ENCODE results near the gene PTPRN2. TPM values are rescaled to one million over a fixed set of nuclear protein-coding genes. Genes with fewer than 3 reads are reported as not detected.

PTPRN2 gene
- polyA plus RNA-seq, 3 donors from 2014 or later: 1.9 to 3.7 (median 2.2) TPM

- Mint-ChIP-seq H3K4me1 (peaks cover 8 to 9% of the 10 kb centered on the region in 2 donors), H3K4me3 (no peak overlapping the region), H3K9me3 (no peaks in the 10 kb centered on the region), H3K27me3 (ENCODE audit: low read depth in 3 of 3) (peaks cover 3 to 10% (median 7%) of the 10 kb centered on the region in 3 donors), H3K27ac (no peak overlapping the region), H3K36me3 (no peaks in the 10 kb centered on the region)
- no peak for DNase-seq
Measured at GRCh38 chr7:157615852-157616251, 971.8 kb downstream of the PTPRN2 start.

DNA sequence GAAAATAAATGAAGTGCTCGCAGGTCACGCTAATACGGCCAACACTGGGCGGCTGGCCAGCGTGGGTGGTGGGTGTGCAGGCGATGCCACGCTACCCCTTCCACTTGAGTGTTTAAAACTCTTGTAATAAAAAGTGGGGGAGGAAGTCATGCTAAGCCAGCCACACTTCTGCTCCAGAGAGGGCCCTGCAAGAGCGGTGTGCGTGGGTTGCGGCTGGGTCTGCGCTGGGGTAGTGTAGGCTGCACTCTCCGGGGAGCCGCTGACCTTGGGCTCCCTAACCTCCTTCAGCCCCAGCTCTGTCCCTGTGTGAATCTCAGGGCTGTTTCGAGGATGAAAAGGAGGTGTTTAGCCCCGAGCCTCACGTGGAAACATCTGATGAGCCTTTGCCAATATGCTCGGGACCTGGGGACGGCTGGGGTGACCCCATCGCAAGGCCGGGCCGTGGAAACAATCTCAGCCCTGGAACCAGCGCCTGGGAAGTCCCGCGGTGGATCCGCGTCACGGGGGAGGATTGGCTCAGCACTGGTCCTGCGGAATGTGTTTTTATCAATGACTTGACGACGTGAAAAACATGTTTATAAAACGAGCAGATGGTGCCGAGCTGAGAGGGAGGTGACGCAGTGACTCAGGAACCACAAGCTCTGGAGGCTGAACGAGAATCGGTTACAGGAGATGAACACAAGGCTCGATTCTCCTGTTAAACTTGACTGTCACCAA lies 972.4 kb downstream of the PTPRN2 start:
- peaks cover 8 to 9% of the 10 kb centered on the region in 2 donors for H3K4me1 Mint-ChIP-seq
- H3K9me3 Mint-ChIP-seq: peaks cover 0 to 3% (median 0%) of the 10 kb centered on the region in 6 donors
- H3K4me3 Mint-ChIP-seq: peak overlapping the region in 2 of 5 donors; percentile 26 to 42
- H3K27ac Mint-ChIP-seq: no peak overlapping the region
- no peak for DNase-seq
- H3K27me3 Mint-ChIP-seq (ENCODE audit: low read depth in 3 of 3): peaks cover 3 to 7% (median 7%) of the 10 kb centered on the region in 3 donors
- no peaks in the 10 kb centered on the region for H3K36me3 Mint-ChIP-seq

GRCh38 chr7:157614457-157615020 lies 973.1 kb downstream of the PTPRN2 start:
- Mint-ChIP-seq H3K4me1 (peaks cover 8 to 9% of the 10 kb centered on the region in 2 donors), H3K27me3 (ENCODE audit: low read depth in 3 of 3) (peaks cover 3 to 7% (median 6%) of the 10 kb centered on the region in 3 donors), H3K9me3 (peaks cover 0 to 3% (median 0%) of the 10 kb centered on the region in 6 donors), H3K4me3 (peak overlapping the region in 4 of 5 donors; percentile 26 to 65 (median 64)), H3K36me3 (no peaks in the 10 kb centered on the region), H3K27ac (peak overlapping the region in 2 of 6 donors; percentile 25 to 52)
- no peak for DNase-seq

DNA sequence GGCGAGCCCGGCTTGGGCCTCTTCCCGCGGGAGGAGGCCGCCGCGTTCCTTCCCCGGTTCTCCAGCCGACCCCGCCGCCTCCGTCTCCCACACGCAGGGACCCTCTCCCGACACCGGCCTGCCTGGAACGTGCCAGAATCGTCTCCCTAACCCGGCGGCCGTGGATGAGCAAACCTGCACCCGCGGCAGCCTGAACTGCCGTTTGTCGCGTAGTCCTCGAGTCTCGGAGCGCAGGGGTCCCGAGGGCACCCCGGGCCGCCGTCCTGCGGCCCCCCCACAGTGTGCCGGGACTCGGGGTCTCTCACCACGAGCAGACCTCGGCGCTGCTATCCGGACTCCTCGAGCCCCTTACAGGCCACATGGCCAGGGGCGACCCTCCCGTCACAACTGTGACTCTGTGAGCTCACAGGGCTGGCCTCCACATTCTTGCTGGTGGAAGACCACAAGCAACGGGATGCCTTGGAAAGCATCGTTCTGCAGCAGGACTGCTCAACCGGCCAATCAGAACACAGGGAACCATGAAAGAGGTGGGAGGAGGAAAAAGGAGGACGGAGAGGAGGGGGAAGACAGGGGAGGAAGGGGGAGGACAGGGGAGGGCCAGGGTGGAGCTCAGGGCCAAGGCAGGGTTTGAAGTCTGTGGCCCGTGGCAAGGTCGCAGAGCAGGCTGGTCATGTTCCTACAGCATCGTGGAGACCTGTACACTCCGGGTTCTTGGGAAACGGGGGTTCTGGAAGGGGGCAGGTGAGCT lies 973.9 kb downstream of the PTPRN2 start:
- Mint-ChIP-seq H3K4me3 (peak overlapping the region in 4 of 5 donors; percentile 64 to 88 (median 64)), H3K27ac (peak overlapping the region in 2 of 6 donors; percentile 13 to 25), H3K36me3 (no peaks in the 10 kb centered on the region), H3K27me3 (ENCODE audit: low read depth in 3 of 3) (peaks cover 3 to 7% (median 4%) of the 10 kb centered on the region in 3 donors), H3K9me3 (peaks cover 0 to 3% (median 0%) of the 10 kb centered on the region in 6 donors), H3K4me1 (peaks cover 8 to 9% of the 10 kb centered on the region in 2 donors)
- DNase-seq: no peak

DNA sequence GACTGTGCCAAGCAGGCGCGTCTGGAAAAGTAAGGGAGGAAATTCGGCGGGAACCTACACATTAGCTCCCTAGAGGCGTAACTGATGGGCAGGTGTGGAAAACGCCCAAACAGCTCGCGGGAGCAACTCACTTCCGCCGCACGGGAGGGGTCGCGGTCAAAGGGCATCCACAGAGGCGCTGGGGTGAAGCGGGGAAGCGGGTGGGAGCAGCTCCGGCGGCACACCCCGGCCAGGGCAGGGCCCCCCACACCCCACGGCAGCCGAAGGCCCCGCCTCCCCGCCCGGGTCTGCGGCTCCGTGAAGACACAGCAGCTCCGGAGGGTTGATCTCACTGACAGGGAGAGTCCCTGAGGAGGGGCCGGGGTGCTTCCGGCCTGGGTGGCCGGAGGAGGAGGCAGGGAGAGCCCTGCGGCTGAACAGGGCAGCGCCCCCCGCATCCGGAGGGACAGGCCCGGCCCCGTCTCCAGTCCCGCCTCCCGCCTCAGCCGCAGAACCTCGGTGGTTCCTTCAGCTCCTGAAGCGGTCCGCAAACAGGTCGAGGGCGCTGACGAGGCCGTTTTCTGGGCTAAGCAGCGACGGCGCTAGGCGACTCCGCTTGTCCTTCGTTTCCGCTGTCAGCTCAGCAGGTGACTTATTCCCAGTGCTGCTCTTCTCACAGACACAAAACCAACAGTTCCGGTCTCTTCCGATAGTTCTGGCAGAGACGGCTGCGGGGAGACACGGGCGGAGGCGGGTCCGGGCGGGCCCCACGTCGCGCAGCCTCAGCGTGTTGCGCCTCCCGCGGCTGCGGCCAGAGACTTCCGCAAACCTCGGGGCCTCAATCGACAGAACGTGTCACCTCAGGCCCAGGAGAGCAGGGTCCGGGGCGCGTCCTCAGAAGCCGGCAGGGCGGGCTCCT lies 974.7 kb downstream of the PTPRN2 start:
- peaks cover 0 to 6% (median 0%) of the 10 kb centered on the region in 6 donors for H3K9me3 Mint-ChIP-seq
- peak overlapping the region; percentile 63 to 86 (median 82) for H3K27ac Mint-ChIP-seq
- peak; percentile 65 to 74 (median 71) for DNase-seq
- H3K36me3 Mint-ChIP-seq: no peaks in the 10 kb centered on the region
- peak overlapping the region; percentile 82 to 88 (median 88) for H3K4me3 Mint-ChIP-seq
- H3K27me3 Mint-ChIP-seq (ENCODE audit: low read depth in 3 of 3): peaks cover 3 to 7% (median 4%) of the 10 kb centered on the region in 3 donors
- peaks cover 8 to 9% of the 10 kb centered on the region in 2 donors for H3K4me1 Mint-ChIP-seq

- H3K4me3 Mint-ChIP-seq: peak overlapping the region; percentile 82 to 88 (median 88)
- peaks cover 8 to 9% of the 10 kb centered on the region in 2 donors for H3K4me1 Mint-ChIP-seq
- peak overlapping the region; percentile 63 to 86 (median 82) for H3K27ac Mint-ChIP-seq
- peaks cover 3 to 7% (median 4%) of the 10 kb centered on the region in 3 donors for H3K27me3 Mint-ChIP-seq (ENCODE audit: low read depth in 3 of 3)
- no peaks in the 10 kb centered on the region for H3K36me3 Mint-ChIP-seq
- no peak for DNase-seq
- peaks cover 0 to 6% (median 0%) of the 10 kb centered on the region in 6 donors for H3K9me3 Mint-ChIP-seq
Measured at GRCh38 chr7:157612009-157612663, 975.5 kb downstream of the PTPRN2 start.

- Mint-ChIP-seq H3K36me3 (no peaks in the 10 kb centered on the region), H3K4me1 (peaks cover 8 to 9% of the 10 kb centered on the region in 2 donors), H3K4me3 (peak overlapping the region; percentile 26 to 73 (median 52)), H3K9me3 (peaks cover 0 to 6% (median 0%) of the 10 kb centered on the region in 6 donors), H3K27ac (peak overlapping the region in 1 of 6 donors; percentile 55), H3K27me3 (ENCODE audit: low read depth in 3 of 3) (peaks cover 3 to 7% (median 4%) of the 10 kb centered on the region in 3 donors)
- no peak for DNase-seq
Measured at GRCh38 chr7:157611341-157611740, 976.3 kb downstream of the PTPRN2 start.

DNA sequence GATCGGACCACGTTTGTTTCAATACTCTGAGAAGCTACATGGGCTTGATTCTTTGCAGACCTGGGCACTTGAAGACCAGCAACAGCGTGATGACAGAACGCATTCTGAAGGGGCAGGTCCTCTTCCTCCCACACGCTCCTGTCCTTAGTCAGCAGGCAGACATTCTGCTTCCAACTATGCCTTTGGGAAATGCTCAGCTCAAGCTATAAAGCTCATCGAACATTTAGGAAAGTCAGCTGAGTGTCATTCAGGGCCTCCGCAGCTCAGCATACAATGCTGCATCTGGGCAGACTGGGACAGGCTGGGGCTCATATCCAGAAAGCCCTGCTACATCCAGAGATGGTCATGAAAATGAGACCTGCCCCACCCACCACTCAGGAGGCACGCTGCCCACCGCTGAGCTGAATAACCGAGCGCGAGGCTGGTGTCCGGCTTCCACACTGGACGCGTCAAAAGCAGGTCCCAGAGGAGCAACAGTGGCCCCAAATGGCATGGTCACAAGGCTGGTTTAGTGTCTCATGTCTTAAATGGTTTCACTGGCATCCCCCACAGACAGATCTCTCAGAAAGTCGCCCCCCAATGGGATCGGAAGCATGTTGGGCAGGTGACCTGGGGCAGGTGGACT lies 976.8 kb downstream of the PTPRN2 start:
- H3K27me3 Mint-ChIP-seq (ENCODE audit: low read depth in 3 of 3): peaks cover 3 to 7% (median 4%) of the 10 kb centered on the region in 3 donors
- peaks cover 0 to 6% (median 0%) of the 10 kb centered on the region in 6 donors for H3K9me3 Mint-ChIP-seq
- peak overlapping the region in 4 of 5 donors; percentile 10 to 52 (median 36) for H3K4me3 Mint-ChIP-seq
- peaks cover 8 to 9% of the 10 kb centered on the region in 2 donors for H3K4me1 Mint-ChIP-seq
- DNase-seq: no peak
- H3K27ac Mint-ChIP-seq: no peak overlapping the region
- H3K36me3 Mint-ChIP-seq: no peaks in the 10 kb centered on the region

DNA sequence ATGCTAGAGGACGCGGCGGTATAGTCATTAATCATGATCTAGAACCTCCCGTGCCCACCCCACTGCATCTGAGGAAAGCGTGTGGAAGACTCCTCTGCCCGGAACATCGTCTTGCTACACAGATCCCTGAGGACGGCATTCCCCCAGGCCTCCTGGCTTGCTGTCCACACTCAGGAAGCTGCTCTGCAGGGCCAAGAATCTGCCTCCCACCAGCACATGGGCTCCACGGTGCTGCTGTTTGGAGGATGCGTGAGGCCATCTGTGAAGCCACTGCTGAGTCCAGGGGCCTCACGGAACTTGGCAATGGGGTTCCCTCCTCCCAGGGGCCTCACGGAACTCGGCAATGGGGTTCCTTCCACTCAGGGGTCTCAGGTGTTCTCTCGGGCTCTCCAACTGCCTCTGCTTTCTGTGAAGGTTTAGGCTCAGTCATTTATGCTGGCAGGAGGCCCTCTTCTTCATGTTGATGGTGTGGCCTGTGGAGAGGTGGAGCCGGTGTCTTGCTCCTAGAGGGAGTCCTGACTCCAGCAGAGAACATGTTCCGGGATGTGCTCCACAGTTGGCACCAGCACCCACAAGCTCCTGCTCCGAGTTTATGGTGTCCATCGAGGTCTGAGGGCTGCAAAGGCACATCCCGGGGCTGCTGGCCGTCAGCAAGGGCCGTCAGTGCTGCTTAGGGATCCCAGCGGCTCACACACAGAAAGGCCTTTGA lies 977.5 kb downstream of the PTPRN2 start:
- Mint-ChIP-seq H3K4me3 (peak overlapping the region in 1 of 5 donors; percentile 26), H3K27me3 (ENCODE audit: low read depth in 3 of 3) (peaks cover 3 to 7% (median 4%) of the 10 kb centered on the region in 3 donors), H3K9me3 (peaks cover 0 to 6% (median 0%) of the 10 kb centered on the region in 6 donors), H3K27ac (no peak overlapping the region), H3K4me1 (peaks cover 8 to 9% of the 10 kb centered on the region in 2 donors), H3K36me3 (no peaks in the 10 kb centered on the region)
- no peak for DNase-seq

DNA sequence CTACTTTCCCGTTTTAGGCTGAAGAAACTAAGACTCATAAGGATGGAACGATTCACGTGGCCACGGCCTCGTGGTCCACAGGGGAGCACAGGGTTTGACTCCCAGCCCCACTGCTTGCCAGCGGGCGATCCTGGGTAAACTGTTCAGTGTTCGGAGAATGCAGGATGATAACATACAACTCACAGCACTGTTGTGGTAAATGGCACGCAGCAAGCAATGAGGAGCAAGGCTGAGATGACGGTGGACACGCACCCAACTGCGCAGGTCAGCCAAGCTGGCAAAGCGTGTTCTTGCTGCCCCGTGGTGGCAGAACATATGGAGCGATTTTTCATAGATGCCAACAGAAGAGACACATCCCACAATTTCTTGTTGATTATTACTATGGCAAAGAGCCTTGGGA lies 978.1 kb downstream of the PTPRN2 start:
- Mint-ChIP-seq H3K27ac (no peak overlapping the region), H3K36me3 (no peaks in the 10 kb centered on the region), H3K4me1 (peaks cover 8 to 9% of the 10 kb centered on the region in 2 donors), H3K4me3 (no peak overlapping the region), H3K9me3 (peaks cover 0 to 6% (median 0%) of the 10 kb centered on the region in 6 donors), H3K27me3 (ENCODE audit: low read depth in 3 of 3) (peaks cover 3 to 7% (median 4%) of the 10 kb centered on the region in 3 donors)
- DNase-seq: no peak

- Mint-ChIP-seq H3K27me3 (ENCODE audit: low read depth in 3 of 3) (peaks cover 1 to 4% (median 3%) of the 10 kb centered on the region in 3 donors), H3K9me3 (peaks cover 0 to 6% (median 0%) of the 10 kb centered on the region in 6 donors), H3K36me3 (no peaks in the 10 kb centered on the region), H3K27ac (no peak overlapping the region), H3K4me3 (no peak overlapping the region), H3K4me1 (peaks cover 4 to 5% of the 10 kb centered on the region in 2 donors)
- DNase-seq: no peak
Measured at GRCh38 chr7:157607218-157607617, 980.4 kb downstream of the PTPRN2 start.
